ENCODE results near the gene MBOAT2.

DNA sequence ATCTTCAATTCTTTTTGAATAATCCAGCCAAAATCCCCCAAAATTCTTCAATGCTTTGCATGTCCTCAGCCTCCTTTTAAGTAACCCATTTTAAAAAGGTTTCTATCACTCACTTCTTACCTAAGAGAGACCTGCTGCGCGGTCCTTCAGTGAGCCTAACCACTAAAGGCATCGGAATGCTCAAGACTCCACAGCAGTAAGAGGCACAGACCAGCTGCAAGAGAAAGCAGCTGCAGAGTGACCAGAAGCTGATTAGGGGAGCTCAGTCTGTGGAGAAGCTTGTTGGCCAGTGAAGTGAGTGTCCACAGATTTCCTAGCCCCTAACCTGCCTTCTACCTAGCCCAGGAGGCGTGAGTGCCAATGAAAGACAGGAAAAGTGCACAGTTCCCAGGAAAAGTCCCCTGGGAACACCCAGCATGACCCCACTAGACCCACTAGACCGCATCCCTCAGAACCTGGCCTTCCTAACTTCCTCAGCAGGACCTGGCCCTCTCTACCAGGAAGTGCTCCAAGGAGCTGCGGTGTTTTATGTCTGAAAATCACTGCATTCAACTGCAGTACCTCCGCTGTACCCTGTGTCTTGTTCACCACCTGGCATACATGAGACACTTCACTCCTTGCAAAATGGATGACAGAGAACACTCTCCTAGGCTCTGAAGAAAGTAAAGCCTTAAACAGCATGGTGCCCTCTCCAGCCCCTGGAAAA is 10.1 kb downstream of the MBOAT2 start:
- no peak for TF ChIP-seq POLR2AphosphoS5 (IDR thresholded peaks at IDR 0.05; ENCODE audit: low read depth)
- TF ChIP-seq, protein P1, sequence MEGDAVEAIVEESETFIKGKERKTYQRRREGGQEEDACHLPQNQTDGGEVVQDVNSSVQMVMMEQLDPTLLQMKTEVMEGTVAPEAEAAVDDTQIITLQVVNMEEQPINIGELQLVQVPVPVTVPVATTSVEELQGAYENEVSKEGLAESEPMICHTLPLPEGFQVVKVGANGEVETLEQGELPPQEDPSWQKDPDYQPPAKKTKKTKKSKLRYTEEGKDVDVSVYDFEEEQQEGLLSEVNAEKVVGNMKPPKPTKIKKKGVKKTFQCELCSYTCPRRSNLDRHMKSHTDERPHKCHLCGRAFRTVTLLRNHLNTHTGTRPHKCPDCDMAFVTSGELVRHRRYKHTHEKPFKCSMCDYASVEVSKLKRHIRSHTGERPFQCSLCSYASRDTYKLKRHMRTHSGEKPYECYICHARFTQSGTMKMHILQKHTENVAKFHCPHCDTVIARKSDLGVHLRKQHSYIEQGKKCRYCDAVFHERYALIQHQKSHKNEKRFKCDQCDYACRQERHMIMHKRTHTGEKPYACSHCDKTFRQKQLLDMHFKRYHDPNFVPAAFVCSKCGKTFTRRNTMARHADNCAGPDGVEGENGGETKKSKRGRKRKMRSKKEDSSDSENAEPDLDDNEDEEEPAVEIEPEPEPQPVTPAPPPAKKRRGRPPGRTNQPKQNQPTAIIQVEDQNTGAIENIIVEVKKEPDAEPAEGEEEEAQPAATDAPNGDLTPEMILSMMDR (IDR thresholded peaks at IDR 0.05; ENCODE audit: insufficient read depth, low read length), result no peak
- TF ChIP-seq, protein P2, sequence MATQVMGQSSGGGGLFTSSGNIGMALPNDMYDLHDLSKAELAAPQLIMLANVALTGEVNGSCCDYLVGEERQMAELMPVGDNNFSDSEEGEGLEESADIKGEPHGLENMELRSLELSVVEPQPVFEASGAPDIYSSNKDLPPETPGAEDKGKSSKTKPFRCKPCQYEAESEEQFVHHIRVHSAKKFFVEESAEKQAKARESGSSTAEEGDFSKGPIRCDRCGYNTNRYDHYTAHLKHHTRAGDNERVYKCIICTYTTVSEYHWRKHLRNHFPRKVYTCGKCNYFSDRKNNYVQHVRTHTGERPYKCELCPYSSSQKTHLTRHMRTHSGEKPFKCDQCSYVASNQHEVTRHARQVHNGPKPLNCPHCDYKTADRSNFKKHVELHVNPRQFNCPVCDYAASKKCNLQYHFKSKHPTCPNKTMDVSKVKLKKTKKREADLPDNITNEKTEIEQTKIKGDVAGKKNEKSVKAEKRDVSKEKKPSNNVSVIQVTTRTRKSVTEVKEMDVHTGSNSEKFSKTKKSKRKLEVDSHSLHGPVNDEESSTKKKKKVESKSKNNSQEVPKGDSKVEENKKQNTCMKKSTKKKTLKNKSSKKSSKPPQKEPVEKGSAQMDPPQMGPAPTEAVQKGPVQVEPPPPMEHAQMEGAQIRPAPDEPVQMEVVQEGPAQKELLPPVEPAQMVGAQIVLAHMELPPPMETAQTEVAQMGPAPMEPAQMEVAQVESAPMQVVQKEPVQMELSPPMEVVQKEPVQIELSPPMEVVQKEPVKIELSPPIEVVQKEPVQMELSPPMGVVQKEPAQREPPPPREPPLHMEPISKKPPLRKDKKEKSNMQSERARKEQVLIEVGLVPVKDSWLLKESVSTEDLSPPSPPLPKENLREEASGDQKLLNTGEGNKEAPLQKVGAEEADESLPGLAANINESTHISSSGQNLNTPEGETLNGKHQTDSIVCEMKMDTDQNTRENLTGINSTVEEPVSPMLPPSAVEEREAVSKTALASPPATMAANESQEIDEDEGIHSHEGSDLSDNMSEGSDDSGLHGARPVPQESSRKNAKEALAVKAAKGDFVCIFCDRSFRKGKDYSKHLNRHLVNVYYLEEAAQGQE (IDR thresholded peaks at IDR 0.05; ENCODE audit: insufficient replicate concordance, low read depth), result no peak

Data from HL-60 (cell line).